WI38 (cell line): ENCODE results near the gene IGSF9B.

ENCODE experiments used
- H3K4me3 ChIP-seq: 2 replicates; pipeline ENCODE4 v1.5.1; 2011; ENCODE audit warnings: low read depth, mild to moderate bottlenecking, control low read depth, low read length
- CTCF ChIP-seq: IDR thresholded peaks from 2 replicates; pipeline ENCODE4 v1.5.1; 2012; ENCODE audit warnings: low read depth, mild to moderate bottlenecking, control low read depth, low read length

IGSF9B gene

GRCh38 chr11:133903056-133903455 is 53.7 kb downstream of the IGSF9B start:
- TF ChIP-seq CTCF: no peak
- H3K4me3 ChIP-seq: no peak overlapping the region

DNA sequence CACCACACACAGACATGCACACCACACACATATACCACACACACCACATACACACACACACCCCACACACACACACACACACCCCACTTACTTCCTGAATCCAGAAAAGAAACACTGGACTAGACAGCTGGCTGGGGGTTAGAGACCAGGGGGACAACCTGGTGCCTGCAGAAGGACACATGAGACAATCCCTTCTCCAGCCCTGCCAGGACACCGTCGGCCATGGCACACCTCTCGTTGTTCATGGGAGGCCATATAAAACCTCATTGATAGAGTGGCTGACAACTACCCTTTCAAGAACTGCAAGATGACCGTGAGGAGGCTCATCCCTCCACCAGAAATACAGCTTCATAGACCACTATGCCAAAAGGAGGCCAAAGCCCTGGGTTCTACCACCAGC is 54.3 kb downstream of the IGSF9B start:
- no peak overlapping the region for H3K4me3 ChIP-seq
- no peak for TF ChIP-seq CTCF

- H3K4me3 ChIP-seq: no peak overlapping the region
Observed at GRCh38 chr11:133901999-133902398, 54.8 kb downstream of the IGSF9B start.

DNA sequence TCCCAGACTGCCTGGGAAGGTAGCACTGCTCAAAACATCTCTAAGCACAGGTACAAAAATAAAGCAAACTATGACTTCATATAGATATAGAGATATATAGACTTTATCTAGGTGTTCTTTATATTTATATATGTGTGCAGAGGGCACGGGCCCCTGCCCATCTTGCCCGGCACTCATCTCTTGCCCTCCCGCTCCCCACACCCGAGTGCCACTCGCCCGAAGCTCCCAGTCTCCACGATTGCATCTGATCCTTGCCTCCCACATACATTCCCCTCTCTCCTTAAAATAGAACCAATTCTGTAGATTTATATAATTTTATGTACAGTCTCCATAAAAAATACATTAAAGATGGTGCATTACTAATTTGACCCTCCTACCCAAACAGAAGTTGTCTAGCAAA is 55.5 kb downstream of the IGSF9B start:
- TF ChIP-seq CTCF: no peak
- no peak overlapping the region for H3K4me3 ChIP-seq

More at GRCh38 chr11:133901999-133902398, 54.8 kb downstream of the IGSF9B start:
- no peak for TF ChIP-seq CTCF

- TF ChIP-seq CTCF: no peak
- no peak overlapping the region for H3K4me3 ChIP-seq
Observed at GRCh38 chr11:133900176-133901105, 56.3 kb downstream of the IGSF9B start.

GRCh38 chr11:133898770-133899115 is 58.0 kb downstream of the IGSF9B start:
- H3K4me3 ChIP-seq: no peak overlapping the region
- no peak for TF ChIP-seq CTCF

DNA sequence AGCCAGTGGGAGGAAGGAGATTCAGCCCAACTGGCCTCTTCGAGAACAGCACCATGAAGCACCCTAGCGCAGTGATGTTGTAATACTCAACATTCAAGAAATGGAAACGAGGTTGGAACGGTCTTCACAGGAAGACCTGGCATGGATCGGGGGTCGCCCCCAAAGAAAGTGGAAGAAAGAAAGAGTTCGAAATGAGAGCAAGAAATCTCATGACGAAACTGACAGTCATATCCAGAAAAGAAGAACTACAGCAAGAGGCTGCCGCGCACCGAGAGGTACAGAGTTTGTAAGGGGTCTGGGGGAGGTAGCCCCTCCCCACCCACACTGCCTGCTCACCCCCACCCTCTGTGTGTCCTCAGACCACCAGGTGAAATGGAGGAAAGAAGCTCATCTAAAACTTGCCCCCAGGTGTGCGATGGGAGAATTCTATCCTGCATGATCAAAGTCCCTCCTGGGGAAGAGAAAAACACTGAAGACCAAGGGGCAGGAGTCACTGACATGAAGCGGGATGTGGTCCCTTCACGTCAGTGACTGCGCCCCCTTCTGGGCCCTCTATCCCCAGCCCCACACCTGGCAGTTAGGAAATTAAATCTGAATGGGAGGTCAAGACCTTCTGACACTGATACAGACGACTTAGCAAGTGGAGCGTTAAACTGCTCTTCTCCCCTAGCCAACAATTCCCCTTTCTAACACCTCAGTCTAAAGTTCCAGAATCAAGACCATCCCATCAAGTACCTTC is 58.6 kb downstream of the IGSF9B start:
- no peak for TF ChIP-seq CTCF
- H3K4me3 ChIP-seq: no peak overlapping the region
